ENCODE data around the gene IDS.
A peak's percentile ranks its signal among the peaks of the same experiment; 100 is the strongest.

GRCh38 chrX:149527705-149528104 is 22.6 kb upstream of the IDS start:
- TF ChIP-seq CTCF (IDR thresholded peaks at IDR 0.05) (peak; percentile 72), POLR2AphosphoS5 (IDR thresholded peaks at IDR 0.05; ENCODE audit: low read depth, low read length) (no peak)

Data from Panc1 (cell line).